IMR-90 (cell line): ENCODE results near the gene ZNF316. TPM values are rescaled to one million over a fixed set of nuclear protein-coding genes. Genes with fewer than 3 reads are reported as not detected.

ENCODE experiments used
- ATAC-seq: fragments of 200-7000 bp; cut with Tn5 transposase; 2 replicates; pipeline ENCODE4 v1.9.1; 2020; ENCODE audit warnings: low read depth, mild to moderate bottlenecking, moderate library complexity
- BruUV-seq: library from RNA; stranded (reverse); fragments of 400-500 nt; replicated peaks from 2 replicates; lab custom pipeline; 2021; lab: Mats Ljungman, UMichigan
- CTCF ChIA-PET: fragments of 300-600 bp; formaldehyde crosslinking; extraction: SDS; loops from one replicate; lab custom pipeline; 2021; ENCODE audit warnings: antibody characterized with exemption; lab: Yijun Ruan, JAX
- POLR2A ChIA-PET: fragments of 300-600 bp; sonication (Branson Sonifier 250); formaldehyde crosslinking; loops from one replicate; lab custom pipeline; 2022; ENCODE audit warnings: antibody characterized with exemption; ENCODE audit not compliant: unreplicated experiment; lab: Charles Lee
- DNase-seq: peaks from one replicate; pipeline ENCODE4 v3.0.0; 2013
- H2AFZ ChIP-seq: replicated peaks from 2 replicates; pipeline ENCODE3; 2013; ENCODE audit warnings: low read length, mild to moderate bottlenecking; ENCODE audit not compliant: poor library complexity
- H2AK5ac ChIP-seq: 2 replicates; pipeline ENCODE4 v1.6.1; 2013; ENCODE audit warnings: low read depth, low read length, inconsistent platforms
- H2AK9ac ChIP-seq: replicated peaks from 2 replicates; pipeline ENCODE3; 2013; ENCODE audit warnings: mild to moderate bottlenecking, low read depth, low read length, moderate library complexity; ENCODE audit not compliant: poor library complexity
- H2BK120ac ChIP-seq: 2 replicates; pipeline ENCODE4 v1.6.1; 2013; ENCODE audit warnings: low read depth, low read length, inconsistent platforms
- H2BK15ac ChIP-seq: 3 replicates; pipeline ENCODE4 v1.6.1; 2013; ENCODE audit warnings: low read depth, low read length, inconsistent platforms
- H2BK20ac ChIP-seq: 2 replicates; pipeline ENCODE4 v1.6.1; 2013; ENCODE audit warnings: low read depth, mild to moderate bottlenecking, inconsistent platforms, low read length, moderate library complexity
- H2BK5ac ChIP-seq: 2 replicates; pipeline ENCODE4 v1.6.1; 2013; ENCODE audit warnings: mild to moderate bottlenecking, low read depth, low read length, inconsistent platforms; ENCODE audit not compliant: poor library complexity, severe bottlenecking
- H3K14ac ChIP-seq: replicated peaks from 2 replicates; pipeline ENCODE4 v1.6.1; 2013; ENCODE audit warnings: low read depth, low read length, inconsistent platforms
- H3K18ac ChIP-seq: 2 replicates; pipeline ENCODE4 v1.6.1; 2013; ENCODE audit warnings: low read depth, low read length, control low read depth
- H3K23ac ChIP-seq: 2 replicates; pipeline ENCODE4 v1.6.1; 2013; ENCODE audit warnings: low read depth, low read length, inconsistent platforms
- H3K27ac ChIP-seq: 2 replicates; pipeline ENCODE4 v1.5.1; 2013; ENCODE audit warnings: mild to moderate bottlenecking, control low read depth, low read length; ENCODE audit not compliant: insufficient read depth
- H3K27me3 ChIP-seq: 2 replicates; pipeline ENCODE4 v1.6.1; 2013; ENCODE audit warnings: low read length; ENCODE audit not compliant: control insufficient read depth, insufficient read depth
- H3K36me3 ChIP-seq: 2 replicates; pipeline ENCODE4 v1.6.1; 2013; ENCODE audit warnings: low read length, mixed read lengths; ENCODE audit not compliant: control insufficient read depth, insufficient read depth
- H3K4ac ChIP-seq: 2 replicates; pipeline ENCODE4 v1.6.1; 2013; ENCODE audit warnings: low read depth, low read length, inconsistent platforms
- H3K4me1 ChIP-seq: 2 replicates; pipeline ENCODE4 v1.6.1; 2013; ENCODE audit warnings: low read length, mixed read lengths; ENCODE audit not compliant: control insufficient read depth, insufficient read depth
- H3K4me2 ChIP-seq: 2 replicates; pipeline ENCODE4 v1.6.1; 2013; ENCODE audit warnings: low read depth, mild to moderate bottlenecking, control low read depth, low read length, moderate library complexity
- H3K4me3 ChIP-seq: 2 replicates; pipeline ENCODE4 v1.5.1; 2013; ENCODE audit warnings: low read depth, mild to moderate bottlenecking, control low read depth, low read length, moderate library complexity; ENCODE audit not compliant: insufficient read depth
- H3K56ac ChIP-seq: 2 replicates; pipeline ENCODE4 v1.6.1; 2013; ENCODE audit warnings: low read length, inconsistent platforms; ENCODE audit not compliant: insufficient read depth; ENCODE audit errors: extremely low read depth
- H3K79me1 ChIP-seq, 2 experiments: 2 replicates each; pipeline ENCODE4 v1.6.1; 2013; ENCODE audit warnings: low read length in 2 of 2, inconsistent platforms in 1 of 2, low read depth in 1 of 2
- H3K9ac ChIP-seq: 2 replicates; pipeline ENCODE4 v1.6.1; 2013; ENCODE audit warnings: low read depth, low read length, control low read depth
- H3K9me1 ChIP-seq: 2 replicates; pipeline ENCODE4 v1.6.1; 2013; ENCODE audit warnings: low read length, inconsistent platforms; ENCODE audit not compliant: insufficient read depth
- H3K9me3 ChIP-seq: 2 replicates; pipeline ENCODE4 v1.6.1; 2013; ENCODE audit warnings: low read length; ENCODE audit not compliant: control insufficient read depth, insufficient read depth
- H4K20me1 ChIP-seq: 2 replicates; pipeline ENCODE4 v1.6.1; 2013; ENCODE audit warnings: low read length, inconsistent platforms; ENCODE audit not compliant: insufficient read depth
- H4K5ac ChIP-seq: 2 replicates; pipeline ENCODE4 v1.6.1; 2013; ENCODE audit warnings: mild to moderate bottlenecking, low read depth, low read length, control low read depth
- H4K8ac ChIP-seq, 2 experiments: 2 replicates each; pipeline ENCODE4 v1.6.1; 2013; ENCODE audit warnings: low read depth in 2 of 2, low read length in 2 of 2, control low read depth in 1 of 2, inconsistent platforms in 1 of 2
- H4K91ac ChIP-seq: 2 replicates; pipeline ENCODE4 v1.6.1; 2013; ENCODE audit warnings: low read depth, low read length, inconsistent platforms; ENCODE audit not compliant: insufficient read depth
- MAFK ChIP-seq: IDR thresholded peaks from 2 replicates; pipeline ENCODE4 v1.6.1; 2012; ENCODE audit warnings: low read depth, low read length, improper control_type of control experiment
- MAZ ChIP-seq: IDR thresholded peaks from 2 replicates; pipeline ENCODE4 v1.6.1; 2012; ENCODE audit warnings: low read depth, mild to moderate bottlenecking, low read length, improper control_type of control experiment, moderate library complexity, borderline replicate concordance
- MXI1 ChIP-seq: IDR thresholded peaks from 2 replicates; pipeline ENCODE4 v1.6.1; 2012; ENCODE audit warnings: low read depth, mild to moderate bottlenecking, low read length, moderate library complexity, borderline replicate concordance
- NFE2L2 ChIP-seq: fragments of 150-350 bp; IDR thresholded peaks from 2 replicates; pipeline ENCODE4 v1.6.1; 2016; ENCODE audit warnings: low read depth, mild to moderate bottlenecking, low read length
- POLR2A ChIP-seq: IDR thresholded peaks from 2 replicates; pipeline ENCODE4 v1.6.1; 2012; ENCODE audit warnings: mild to moderate bottlenecking, low read depth, low read length
- RAD21 ChIP-seq: IDR thresholded peaks from 2 replicates; pipeline ENCODE4 v1.6.1; 2012; ENCODE audit warnings: low read length, improper control_type of control experiment
- RFX5 ChIP-seq: IDR thresholded peaks from 2 replicates; pipeline ENCODE4 v1.8.0; 2012; ENCODE audit warnings: low read depth, mild to moderate bottlenecking, low read length, moderate library complexity
- SMC3 ChIP-seq: fragments of 150-350 bp; IDR thresholded peaks from 2 replicates; pipeline ENCODE4 v1.6.1; 2016; ENCODE audit warnings: low read depth, mild to moderate bottlenecking, antibody characterized with exemption, low read length, moderate library complexity
- WGBS, 2 experiments: methylation state at CpG; one replicate each; pipeline versions ENCODE4 v1.1.5 to v1.1.7; 2013; ENCODE audit warnings: missing lambda C conversion rate in 2 of 2; ENCODE audit not compliant: insufficient read length in 1 of 2; ENCODE audit errors: extremely low coverage in 2 of 2; 5-methylcytosine and 5-hydroxymethylcytosine counted together
- dilution Hi-C: fragments of 300-500 bp; cut with HindIII; formaldehyde crosslinking; loops from one replicate; pipeline ENCODE4 v1.14.3; 2018; ENCODE audit warnings: low sequenced_read_pairs; ENCODE audit not compliant: unreplicated experiment
- in situ Hi-C: fragments of 300-500 bp; cut with MboI; formaldehyde crosslinking; loops from 3 replicates; pipeline ENCODE4 v1.14.3; 2019; ENCODE audit warnings: low sequenced_read_pairs, inconsistent platforms, mixed read lengths
- intact Hi-C: fragments of 100-400 bp; cut with micrococcal nuclease; formaldehyde crosslinking; loops from 2 replicates; pipeline ENCODE4 v1.10.0; 2022
- polyA plus RNA-seq, 3 experiments: library from polyadenylated mRNA; depleted of rRNA; stranded (reverse); fragments of >200 nt; gene quantifications; 2 replicates each; pipeline ENCODE4 v1.2.3, GENCODE V29; 2012; ENCODE audit warnings: low replicate concordance in 1 of 3
- total RNA-seq: library from RNA; depleted of rRNA; stranded (reverse); fragments of >200 nt; gene quantifications from 2 replicates; pipeline ENCODE4 v1.2.3, GENCODE V29; 2012
- TF ChIP-seq, protein P1 (sequence below): fragments of 150-350 bp; IDR thresholded peaks from 2 replicates; pipeline ENCODE4 v1.6.1; 2017; ENCODE audit warnings: mild to moderate bottlenecking, antibody characterized with exemption, low read length, low read depth

Gene ZNF316
- total and polyA plus RNA-seq, 2 of the 4 experiments (the other 2 are of a cell fraction): 3.2 to 7.2 TPM

GRCh38 chr7:6655636-6656385, 18.7 kb downstream of the ZNF316 start:
- Histone ChIP-seq H4K20me1 (no peaks in the 10 kb centered on the region), H4K91ac (no peak overlapping the region), H3K9me1 (no peaks in the 10 kb centered on the region), H2AFZ (no peak overlapping the region), H3K56ac (no peak overlapping the region), H2BK15ac (no peak overlapping the region), H2AK5ac (no peak overlapping the region), H3K36me3 (peaks cover 55% of the 10 kb centered on the region), H3K23ac (no peak overlapping the region), H3K14ac (no peak overlapping the region), H3K4me2 (no peak overlapping the region), H2BK120ac (no peak overlapping the region), H4K8ac (no peak overlapping the region), H3K79me1 (no peaks in the 10 kb centered on the region), H3K9ac (no peak overlapping the region), H2BK20ac (no peak overlapping the region), H3K9me3 (peaks cover 29% of the 10 kb centered on the region), H2BK5ac (no peak overlapping the region), H2AK9ac (no peak overlapping the region), H3K27ac (no peak overlapping the region), H3K4me3 (no peak overlapping the region), H3K18ac (no peak overlapping the region), H3K4me1 (no peaks in the 10 kb centered on the region), H4K5ac (no peak overlapping the region), H3K4ac (no peak overlapping the region), H3K27me3 (no peaks in the 10 kb centered on the region; the same call in 1 of the 2 replicates)
- TSS peak; percentile 72 for BruUV-seq
- in situ Hi-C loops (no loop called here), intact Hi-C loops (no loop called here), dilution Hi-C loops (no loop called here)
- WGBS, 2 experiments: 92% methylated on average over 8 of the region's 17 CpGs; no CpG with 5 or more reads in 1 of the 2 experiments
- CTCF ChIA-PET: no interaction called here
- TF ChIP-seq MXI1: no peak
- TF ChIP-seq MAFK: no peak
- TF ChIP-seq, protein P1, sequence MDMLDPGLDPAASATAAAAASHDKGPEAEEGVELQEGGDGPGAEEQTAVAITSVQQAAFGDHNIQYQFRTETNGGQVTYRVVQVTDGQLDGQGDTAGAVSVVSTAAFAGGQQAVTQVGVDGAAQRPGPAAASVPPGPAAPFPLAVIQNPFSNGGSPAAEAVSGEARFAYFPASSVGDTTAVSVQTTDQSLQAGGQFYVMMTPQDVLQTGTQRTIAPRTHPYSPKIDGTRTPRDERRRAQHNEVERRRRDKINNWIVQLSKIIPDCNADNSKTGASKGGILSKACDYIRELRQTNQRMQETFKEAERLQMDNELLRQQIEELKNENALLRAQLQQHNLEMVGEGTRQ: no peak
- TF ChIP-seq RAD21: no peak
- TF ChIP-seq MAZ: no peak
- TF ChIP-seq RFX5: no peak
- no peak for TF ChIP-seq POLR2A
- no peak for TF ChIP-seq NFE2L2
- no peak for TF ChIP-seq SMC3
- POLR2A ChIA-PET: no interaction called here
- ATAC-seq (no peak), DNase-seq (no peak)
